Colonic mucosa (tissue), 4 donors: Measurements from ENCODE around the gene SLFN11. TPM values are rescaled to one million over a fixed set of nuclear protein-coding genes. Genes with fewer than 3 reads are reported as not detected.
"Not testable (repeated sequence)": the region's sequence is repeated elsewhere in the genome, so short reads cannot be mapped to it uniquely, and the experiment has no call there.

Experiments
- DNase-seq: peaks from one replicate; pipeline ENCODE4 v3.0.0-alpha.2; 2020
- H3K27ac ChIP-seq: fragments of 200-600 bp; one replicate; pipeline ENCODE4 v1.8.0; 2021
- H3K27me3 ChIP-seq: fragments of 200-600 bp; one replicate; pipeline ENCODE4 v1.8.0; 2021
- H3K36me3 ChIP-seq: fragments of 200-600 bp; one replicate; pipeline ENCODE4 v1.8.0; 2021
- H3K4me1 ChIP-seq: fragments of 200-600 bp; one replicate; pipeline ENCODE4 v1.8.0; 2021; ENCODE audit warnings: mild to moderate bottlenecking
- H3K4me3 ChIP-seq: fragments of 200-600 bp; one replicate; pipeline ENCODE4 v1.8.0; 2021
- H3K9ac ChIP-seq, 2 donors: one replicate each; pipeline ENCODE4 v1.7.0; 2013; ENCODE audit warnings: control low read depth in 2 of 2, low read depth in 2 of 2, low read length in 2 of 2
- H3K9me3 ChIP-seq: fragments of 200-600 bp; one replicate; pipeline ENCODE4 v1.8.0; 2021
- CTCF ChIP-seq: fragments of 200-600 bp; IDR thresholded peaks from one replicate; pipeline ENCODE4 v1.8.0; 2022; ENCODE audit warnings: antibody characterized with exemption, mild to moderate bottlenecking
- intact Hi-C: fragments of 100-400 bp; cut with DNase I; formaldehyde crosslinking; loops from one replicate; pipeline ENCODE4 v1.14.1; 2022
- total RNA-seq, 2 donors: library from RNA; stranded (reverse); fragmentation: NEBNext Ultra II Directional in 1 of 2; extraction: Animal tissue kit (Norgen Biotek cat#: 25700) in 1 of 2; gene quantifications; one replicate each; pipeline ENCODE4 v1.2.1, GENCODE V29; 2021
- donor health status: healthy.
- donor health status: DM: no; HTN: no; CAD: no.
- donor health status: DM: no; HTN: no; CAD: no.

SLFN11 gene
- total RNA-seq, 2 donors from 2014 or later = 3.6 to 9.1 TPM

- DNase-seq = no peak
- Histone ChIP-seq H3K36me3 (no peaks in the 10 kb centered on the region), H3K9me3 (no peaks in the 10 kb centered on the region), H3K4me1 (no peaks in the 10 kb centered on the region), H3K27me3 (peaks cover 4% of the 10 kb centered on the region), H3K9ac (no peak overlapping the region), H3K4me3 (no peak overlapping the region), H3K27ac (no peak overlapping the region)
- TF ChIP-seq CTCF = no peak
- intact Hi-C loops = no loop called here
Observed at GRCh38 chr17:35342276-35342675, 31.1 kb downstream of the SLFN11 start.

- TF ChIP-seq CTCF = no peak
- Histone ChIP-seq H3K9ac (no peak overlapping the region), H3K4me1 (no peaks in the 10 kb centered on the region), H3K9me3 (no peaks in the 10 kb centered on the region), H3K4me3 (no peak overlapping the region), H3K27ac (no peak overlapping the region), H3K36me3 (no peaks in the 10 kb centered on the region), H3K27me3 (peaks cover 4% of the 10 kb centered on the region)
- intact Hi-C loops = no loop called here
- DNase-seq = no peak
Observed at GRCh38 chr17:35341411-35341992, 31.9 kb downstream of the SLFN11 start.

GRCh38 chr17:35338230-35338629 lies 35.2 kb downstream of the SLFN11 start:
- DNase-seq = no peak
- Histone ChIP-seq H3K4me3 (no peak overlapping the region), H3K9ac (no peak overlapping the region), H3K27me3 (no peaks in the 10 kb centered on the region), H3K36me3 (no peaks in the 10 kb centered on the region), H3K27ac (no peak overlapping the region), H3K9me3 (no peaks in the 10 kb centered on the region), H3K4me1 (no peaks in the 10 kb centered on the region)
- intact Hi-C loops = no loop called here
- no peak for TF ChIP-seq CTCF

- Histone ChIP-seq H3K27ac (no peak overlapping the region), H3K4me3 (no peak overlapping the region), H3K27me3 (no peaks in the 10 kb centered on the region), H3K4me1 (no peaks in the 10 kb centered on the region), H3K36me3 (no peaks in the 10 kb centered on the region), H3K9ac (no peak overlapping the region), H3K9me3 (no peaks in the 10 kb centered on the region)
- no peak for TF ChIP-seq CTCF
- DNase-seq = no peak
- intact Hi-C loops = no loop called here
Observed at GRCh38 chr17:35337364-35337763, 36.1 kb downstream of the SLFN11 start.

GRCh38 chr17:35333578-35333977 lies 39.8 kb downstream of the SLFN11 start:
- intact Hi-C loops, H3K4me3 ChIP-seq, H3K27ac ChIP-seq, H3K9ac ChIP-seq, H3K27me3 ChIP-seq, H3K9me3 ChIP-seq, DNase-seq, H3K36me3 ChIP-seq, H3K4me1 ChIP-seq: not testable (repeated sequence)

GRCh38 chr17:35322749-35323148 lies 50.7 kb downstream of the SLFN11 start:
- intact Hi-C loops = no loop called here
- TF ChIP-seq CTCF = no peak
- no peaks in the 10 kb centered on the region for H3K9me3 ChIP-seq

More at GRCh38 chr17:35322749-35323148, 50.7 kb downstream of the SLFN11 start:
- no peak overlapping the region for H3K9ac ChIP-seq
- no peak overlapping the region for H3K27ac ChIP-seq
- peaks cover 3% of the 10 kb centered on the region for H3K27me3 ChIP-seq
- H3K4me3 ChIP-seq = no peak overlapping the region
- H3K36me3 ChIP-seq = no peaks in the 10 kb centered on the region
- DNase-seq = no peak
- no peaks in the 10 kb centered on the region for H3K4me1 ChIP-seq
